ENCODE results near the gene RPS6KA3.

RPS6KA3 gene

GRCh38 chrX:20266810-20267606 is at the start of gene RPS6KA3:
RPS6KA3 (minus strand) TSS chrX:20266909; CDS start chrX:20266632, 277 bp downstream.
- Histone ChIP-seq H3K4me2 (peak within 1 kb of the TSS; percentile 66 to 90 (median 78)), H3K27ac (peak within 1 kb of the TSS; percentile 75 to 87 (median 83)), H3K9ac (peak within 1 kb of the TSS; percentile 84 to 91 (median 87))

GRCh38 chrX:20315140-20315539 is 48.4 kb upstream of the RPS6KA3 start:
- H3K4me2 ChIP-seq, result peak overlapping the region; percentile 40 to 70 (median 55)

More at GRCh38 chrX:20266810-20267606, at the start of gene RPS6KA3:
- no peak for TF ChIP-seq Cebpa-rat (IDR thresholded peaks at IDR 0.05)
- Histone ChIP-seq H3K9me3 (replicated peaks in 1 of 11) (peaks cover 0 to 34% (median 16%) of the 10 kb centered on the region in 11 experiments; a peak in 17 of 22 replicates), H4K20me1 (peaks cover 0 to 33% (median 15%) of the 10 kb centered on the region in 11 experiments; a peak in 13 of 22 replicates), H3K27me3 (no peaks in the 10 kb centered on the region), H3K36me3 (no peaks in the 10 kb centered on the region; a peak in 1 of 22 replicates), H3K4me3 (peak within 1 kb of the TSS; percentile 71 to 83 (median 76)), H3K4me1 (peaks cover 11 to 26% (median 19%) of the 10 kb centered on the region in 10 experiments; a peak in 19 of 20 replicates)

DNA sequence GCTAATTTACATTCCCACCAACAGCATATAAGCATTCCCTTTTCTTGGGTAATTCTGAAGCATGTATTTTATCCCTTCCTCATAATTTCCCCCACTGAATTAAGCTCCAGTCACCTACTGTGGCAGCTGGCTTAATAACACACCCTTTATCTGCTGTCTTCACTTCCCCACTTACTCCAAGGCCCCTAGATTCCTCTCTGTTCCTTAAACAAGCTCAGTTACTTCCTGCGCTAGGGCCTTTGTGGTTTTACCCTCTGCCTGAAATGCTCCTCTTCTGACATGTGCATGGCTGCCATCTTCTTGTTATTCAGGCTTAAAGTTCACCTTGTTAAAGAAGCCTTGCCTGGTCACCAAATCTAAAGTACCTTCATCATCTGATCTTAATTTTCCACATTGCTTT is 47.2 kb upstream of the RPS6KA3 start:
- Histone ChIP-seq H3K4me1 (peaks cover 30 to 74% (median 49%) of the 10 kb centered on the region in 10 experiments), H3K36me3 (no peaks in the 10 kb centered on the region), H4K20me1 (no peaks in the 10 kb centered on the region), H3K9me3 (replicated peaks in 1 of 11) (no peaks in the 10 kb centered on the region), H3K4me3 (no peak overlapping the region), H3K4me2 (peak overlapping the region; percentile 16 to 70 (median 48); a peak in 21 of 22 replicates), H3K27me3 (peaks cover 0 to 7% (median 0%) of the 10 kb centered on the region in 11 experiments; a peak in 1 of 22 replicates), H3K9ac (no peak overlapping the region), H3K27ac (peak overlapping the region in 6 of 11 experiments; percentile 27 to 46 (median 42); a peak in 10 of 22 replicates)
- no peak for TF ChIP-seq Cebpa-rat (IDR thresholded peaks at IDR 0.05)

More at GRCh38 chrX:20315140-20315539, 48.4 kb upstream of the RPS6KA3 start:
- Histone ChIP-seq H4K20me1 (no peaks in the 10 kb centered on the region), H3K27ac (peak overlapping the region in 9 of 11 experiments; percentile 7 to 48 (median 19); a peak in 13 of 22 replicates), H3K27me3 (peaks cover 0 to 7% (median 0%) of the 10 kb centered on the region in 11 experiments; a peak in 1 of 22 replicates), H3K9me3 (replicated peaks in 1 of 11) (no peaks in the 10 kb centered on the region), H3K4me3 (no peak overlapping the region), H3K9ac (peak overlapping the region in 2 of 11 experiments; percentile 16 to 26; a peak in 3 of 22 replicates), H3K4me1 (peaks cover 27 to 72% (median 46%) of the 10 kb centered on the region in 10 experiments), H3K36me3 (no peaks in the 10 kb centered on the region)
- TF ChIP-seq Cebpa-rat (IDR thresholded peaks at IDR 0.05), result no peak

DNA sequence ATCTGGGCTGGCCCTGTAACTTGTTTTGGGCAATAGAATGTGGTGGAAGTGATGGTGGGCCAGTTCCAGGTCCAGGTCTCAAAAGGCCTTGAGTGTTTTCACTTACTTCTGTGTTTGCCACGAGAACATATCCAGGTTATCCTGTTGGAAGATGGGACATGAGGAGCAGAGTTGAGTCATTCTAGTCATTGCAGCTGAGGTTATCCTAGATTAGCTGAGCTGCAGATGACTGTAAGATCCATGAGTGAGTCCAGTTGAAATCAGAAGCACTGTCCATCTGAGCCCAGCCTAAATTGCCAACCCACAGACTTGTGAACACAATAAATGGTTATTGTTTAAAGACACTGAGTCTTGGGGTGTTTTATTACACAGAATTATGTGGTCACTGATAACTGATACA is 45.3 kb upstream of the RPS6KA3 start:
- no peaks in the 10 kb centered on the region for H4K20me1 ChIP-seq
- H3K9me3 ChIP-seq (replicated peaks in 1 of 11), result no peaks in the 10 kb centered on the region
- no peaks in the 10 kb centered on the region for H3K36me3 ChIP-seq
- TF ChIP-seq Cebpa-rat (IDR thresholded peaks at IDR 0.05), result no peak
- peak overlapping the region in 1 of 11 experiments; percentile 38; a peak in 1 of 22 replicates for H3K27ac ChIP-seq
- H3K4me3 ChIP-seq, result no peak overlapping the region
- peak overlapping the region in 5 of 11 experiments; percentile 38 to 55 (median 48); a peak in 10 of 22 replicates for H3K4me2 ChIP-seq
- H3K4me1 ChIP-seq, result peaks cover 30 to 66% (median 46%) of the 10 kb centered on the region in 10 experiments
- peaks cover 0 to 7% (median 0%) of the 10 kb centered on the region in 11 experiments; a peak in 1 of 22 replicates for H3K27me3 ChIP-seq
- no peak overlapping the region for H3K9ac ChIP-seq

DNA sequence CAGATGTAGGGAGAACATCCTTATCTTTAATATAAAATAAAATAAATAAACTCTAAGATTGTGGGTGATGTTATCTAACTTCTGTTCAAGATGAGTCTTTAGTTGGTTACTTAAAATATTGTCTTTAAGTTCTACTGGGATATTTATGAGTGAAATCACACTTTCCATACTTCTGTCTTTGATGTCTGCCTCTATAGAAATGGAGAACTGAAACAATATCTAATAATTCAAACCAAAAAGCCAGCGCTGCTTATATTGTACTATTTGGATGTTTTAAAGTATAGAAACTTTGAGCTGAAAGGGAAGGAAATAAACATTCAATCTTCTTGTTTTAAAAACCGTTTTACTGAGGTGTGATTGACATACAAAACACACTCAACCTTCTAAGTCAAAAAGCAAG is 44.8 kb upstream of the RPS6KA3 start:
- Histone ChIP-seq H3K9ac (no peak overlapping the region), H3K27ac (peak overlapping the region in 1 of 11 experiments; percentile 38; a peak in 1 of 22 replicates), H4K20me1 (no peaks in the 10 kb centered on the region), H3K36me3 (no peaks in the 10 kb centered on the region), H3K4me1 (peaks cover 30 to 66% (median 46%) of the 10 kb centered on the region in 10 experiments), H3K27me3 (peaks cover 0 to 7% (median 0%) of the 10 kb centered on the region in 11 experiments; a peak in 1 of 22 replicates), H3K9me3 (replicated peaks in 1 of 11) (no peaks in the 10 kb centered on the region), H3K4me2 (peak overlapping the region in 5 of 11 experiments; percentile 38 to 55 (median 48); a peak in 9 of 22 replicates), H3K4me3 (no peak overlapping the region)
- no peak for TF ChIP-seq Cebpa-rat (IDR thresholded peaks at IDR 0.05)

GRCh38 chrX:20309806-20310205 is 43.1 kb upstream of the RPS6KA3 start:
- Histone ChIP-seq H3K9me3 (replicated peaks in 1 of 11) (no peaks in the 10 kb centered on the region), H3K27me3 (no peaks in the 10 kb centered on the region), H4K20me1 (no peaks in the 10 kb centered on the region), H3K9ac (no peak overlapping the region), H3K4me2 (peak overlapping the region in 5 of 11 experiments; percentile 39 to 63 (median 40); a peak in 10 of 22 replicates), H3K4me3 (no peak overlapping the region), H3K27ac (peak overlapping the region in 2 of 11 experiments; percentile 15 to 28; a peak in 1 of 22 replicates), H3K4me1 (peaks cover 14 to 53% (median 31%) of the 10 kb centered on the region in 10 experiments; a peak in 19 of 20 replicates), H3K36me3 (no peaks in the 10 kb centered on the region)
- TF ChIP-seq Cebpa-rat (IDR thresholded peaks at IDR 0.05), result no peak

- no peak overlapping the region for H3K4me2 ChIP-seq
Observed at GRCh38 chrX:20306668-20307067, 40.0 kb upstream of the RPS6KA3 start.

DNA sequence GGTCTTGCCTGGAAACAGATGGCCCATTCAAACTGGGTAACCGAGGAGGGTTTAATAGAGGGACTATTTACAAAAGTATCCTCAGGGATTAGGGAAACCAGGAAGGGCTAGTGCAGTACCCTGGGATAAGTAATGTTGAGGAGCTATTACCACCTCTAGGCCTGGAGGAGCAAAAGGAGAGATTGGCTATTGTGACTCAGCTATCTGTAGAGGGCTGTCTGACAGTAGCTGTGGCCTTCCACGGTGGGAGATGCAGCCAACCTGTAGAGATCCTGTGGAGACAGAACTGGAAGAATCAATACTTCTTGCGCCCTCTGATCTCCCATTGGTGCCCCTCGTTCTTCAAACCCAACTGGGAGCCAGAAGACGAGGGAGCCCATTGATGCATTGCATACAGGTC is 34.1 kb upstream of the RPS6KA3 start:
- no peak overlapping the region for H3K9ac ChIP-seq
- no peak overlapping the region for H3K4me3 ChIP-seq
- H3K36me3 ChIP-seq, result no peaks in the 10 kb centered on the region
- no peak overlapping the region for H3K27ac ChIP-seq
- H3K4me2 ChIP-seq, result no peak overlapping the region
- no peaks in the 10 kb centered on the region for H3K27me3 ChIP-seq
- no peak for TF ChIP-seq Cebpa-rat (IDR thresholded peaks at IDR 0.05)
- H3K9me3 ChIP-seq (replicated peaks in 1 of 11), result no peaks in the 10 kb centered on the region
- no peaks in the 10 kb centered on the region for H4K20me1 ChIP-seq
- H3K4me1 ChIP-seq, result no peaks in the 10 kb centered on the region

More at GRCh38 chrX:20306668-20307067, 40.0 kb upstream of the RPS6KA3 start:
- Histone ChIP-seq H4K20me1 (no peaks in the 10 kb centered on the region), H3K9me3 (replicated peaks in 1 of 11) (no peaks in the 10 kb centered on the region), H3K36me3 (no peaks in the 10 kb centered on the region), H3K4me1 (peaks cover 0 to 24% (median 8%) of the 10 kb centered on the region in 10 experiments; a peak in 11 of 20 replicates), H3K27ac (no peak overlapping the region), H3K27me3 (no peaks in the 10 kb centered on the region), H3K4me3 (no peak overlapping the region), H3K9ac (no peak overlapping the region)
- TF ChIP-seq Cebpa-rat (IDR thresholded peaks at IDR 0.05), result no peak

GRCh38 chrX:20294957-20295356 is 28.2 kb upstream of the RPS6KA3 start:
- Histone ChIP-seq H3K9ac (no peak overlapping the region), H4K20me1 (no peaks in the 10 kb centered on the region), H3K4me3 (no peak overlapping the region), H3K4me2 (no peak overlapping the region), H3K4me1 (no peaks in the 10 kb centered on the region), H3K27me3 (no peaks in the 10 kb centered on the region), H3K36me3 (no peaks in the 10 kb centered on the region), H3K27ac (no peak overlapping the region), H3K9me3 (replicated peaks in 1 of 11) (peaks cover 0 to 5% (median 0%) of the 10 kb centered on the region in 11 experiments; a peak in 1 of 22 replicates)
- no peak for TF ChIP-seq Cebpa-rat (IDR thresholded peaks at IDR 0.05)
